ENCODE results near the gene IRF1.

The IRF1 gene

GRCh38 chr5:132461569-132462070 lies 29.0 kb downstream of the IRF1 start:
- no peak for DNase-seq (ENCODE audit: low read depth in 2 of 2)

DNA sequence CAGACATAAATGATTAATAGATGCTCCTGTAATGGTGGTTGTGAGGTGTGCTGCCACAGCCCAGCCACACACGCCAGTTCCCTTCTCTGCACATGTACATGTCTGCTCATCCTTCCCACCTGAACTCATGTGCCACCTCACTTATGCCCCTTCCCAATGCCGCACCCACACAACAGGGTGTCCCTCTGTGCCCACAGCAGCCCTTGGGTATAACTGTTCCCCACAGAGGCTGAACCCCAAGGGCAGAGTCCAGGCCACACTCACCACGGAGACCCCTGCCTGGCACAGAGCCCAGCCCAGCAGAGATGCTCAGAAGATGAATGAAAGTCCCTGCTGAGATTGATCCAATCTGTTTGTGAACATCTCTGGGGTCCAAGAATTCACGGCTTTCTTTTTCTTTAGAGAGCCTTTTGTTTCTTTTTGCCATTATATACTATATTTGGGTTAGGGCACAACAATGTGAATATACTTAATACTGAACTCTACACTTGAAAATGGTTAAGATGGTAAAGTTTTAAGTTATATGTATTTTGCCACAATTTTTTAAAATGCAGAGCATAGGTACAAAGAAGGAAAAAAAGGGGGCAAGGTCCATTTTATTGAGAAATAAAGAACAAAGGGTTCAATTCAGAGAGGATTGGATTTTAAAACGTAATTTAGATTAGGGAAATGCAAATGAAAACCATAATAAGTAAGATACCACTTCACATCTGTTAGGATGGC lies 29.6 kb downstream of the IRF1 start:
- no peak for DNase-seq (ENCODE audit: low read depth in 2 of 2)

DNA sequence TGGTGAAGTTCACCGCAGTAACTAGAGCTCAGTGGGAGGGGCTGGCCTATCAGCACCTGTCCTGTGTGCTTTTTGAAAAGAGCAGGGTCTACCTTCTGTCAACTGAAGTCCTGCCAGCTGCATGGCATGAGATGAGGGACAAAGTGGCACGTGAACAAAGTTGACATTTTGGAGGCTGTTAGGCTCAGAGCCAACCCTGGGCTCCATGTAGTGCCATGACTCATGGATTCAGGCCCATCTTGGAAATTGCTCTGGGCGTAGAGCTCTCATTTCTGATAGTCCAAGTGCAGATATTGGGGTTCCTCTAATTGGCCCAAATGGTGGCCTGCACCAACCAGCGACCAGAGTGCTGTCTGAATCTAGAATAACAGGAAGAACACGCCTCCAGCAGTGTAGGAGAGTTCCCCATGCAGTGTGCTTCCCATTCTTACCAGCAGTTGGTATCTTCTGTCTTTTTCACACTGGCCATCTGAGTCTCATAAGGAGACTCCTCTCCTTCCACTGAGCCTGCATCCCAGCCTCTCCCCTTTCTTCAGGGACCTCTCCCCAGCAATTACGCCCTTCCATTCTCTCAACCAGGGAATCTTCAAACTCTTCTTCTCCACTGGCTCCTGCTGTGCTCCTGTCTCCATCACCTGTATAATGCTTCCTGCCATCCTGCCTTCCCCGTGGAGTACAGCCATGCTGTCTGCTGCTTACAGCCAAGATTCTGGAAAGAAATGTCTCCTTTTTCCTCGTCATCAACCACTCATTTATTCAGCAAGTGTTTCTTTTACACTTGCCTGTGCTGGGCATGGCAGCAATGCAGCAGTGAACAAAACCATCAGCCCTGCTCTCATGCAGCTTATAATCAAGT lies 30.4 kb downstream of the IRF1 start:
- no peak for DNase-seq (ENCODE audit: low read depth in 2 of 2)

- DNase-seq (ENCODE audit: low read depth in 2 of 2): no peak
Measured at GRCh38 chr5:132459031-132459982, 31.3 kb downstream of the IRF1 start.

DNA sequence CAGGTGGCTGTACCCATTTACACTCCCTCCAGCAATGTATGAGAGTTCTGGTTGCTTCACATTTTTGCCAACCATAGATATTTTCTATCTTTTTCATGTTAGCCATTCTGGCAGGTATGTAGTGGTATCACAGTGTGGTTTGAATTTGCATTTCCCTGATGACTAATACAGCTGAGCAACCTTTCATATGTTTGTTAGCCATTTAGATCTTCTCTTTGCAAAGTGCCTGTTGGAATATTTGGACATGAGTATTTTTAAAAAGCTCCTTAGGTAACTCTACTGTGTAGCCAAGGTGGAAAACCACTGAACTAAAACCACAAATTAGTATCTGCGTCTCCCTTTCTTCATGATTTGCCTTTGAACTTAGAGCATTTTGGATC lies 31.9 kb downstream of the IRF1 start:
- no peak for DNase-seq (ENCODE audit: low read depth in 2 of 2)

- no peak for DNase-seq (ENCODE audit: low read depth in 2 of 2)
Measured at GRCh38 chr5:132458226-132458560, 32.4 kb downstream of the IRF1 start.

- no peak for DNase-seq (ENCODE audit: low read depth in 2 of 2)
Measured at GRCh38 chr5:132457371-132458225, 33.0 kb downstream of the IRF1 start.

GRCh38 chr5:132456987-132457361 lies 33.6 kb downstream of the IRF1 start:
- DNase-seq (ENCODE audit: low read depth in 2 of 2): no peak

DNA sequence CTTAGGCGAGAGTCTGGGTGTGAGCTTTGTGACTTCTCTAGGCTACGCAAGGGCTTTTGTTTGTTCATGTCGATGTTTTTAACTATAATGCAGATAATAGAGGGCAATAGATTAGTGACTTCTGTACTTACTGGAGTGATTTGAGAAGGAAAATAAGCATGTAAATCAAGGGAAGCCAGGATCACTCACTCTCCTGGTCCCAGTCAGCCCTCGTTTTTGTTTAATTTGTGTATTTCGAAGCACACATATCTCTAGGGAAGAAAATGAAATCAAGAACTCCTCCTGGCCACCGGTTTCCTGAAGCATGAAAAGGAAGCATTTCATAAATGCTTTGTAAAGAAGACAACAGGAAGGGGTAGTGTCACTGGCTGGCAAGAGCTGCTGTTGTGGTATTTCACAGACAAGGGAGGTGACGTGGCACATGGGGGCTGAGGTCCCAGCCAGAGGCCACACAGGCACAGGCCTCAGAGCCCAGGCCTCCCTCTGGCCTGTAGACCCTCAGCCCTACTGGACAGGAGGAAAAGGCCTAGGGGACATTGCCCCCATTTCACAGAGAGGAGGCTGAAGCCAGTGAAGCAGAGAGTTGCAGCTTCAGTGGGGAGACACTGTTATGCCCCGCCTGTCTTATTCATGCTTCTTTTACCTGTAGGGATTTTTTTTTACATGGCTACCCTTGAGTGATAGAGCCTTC lies 34.1 kb downstream of the IRF1 start:
- DNase-seq (ENCODE audit: low read depth in 2 of 2): no peak

GRCh38 chr5:132455614-132456115 lies 34.9 kb downstream of the IRF1 start:
- no peak for DNase-seq (ENCODE audit: low read depth in 2 of 2)

DNA sequence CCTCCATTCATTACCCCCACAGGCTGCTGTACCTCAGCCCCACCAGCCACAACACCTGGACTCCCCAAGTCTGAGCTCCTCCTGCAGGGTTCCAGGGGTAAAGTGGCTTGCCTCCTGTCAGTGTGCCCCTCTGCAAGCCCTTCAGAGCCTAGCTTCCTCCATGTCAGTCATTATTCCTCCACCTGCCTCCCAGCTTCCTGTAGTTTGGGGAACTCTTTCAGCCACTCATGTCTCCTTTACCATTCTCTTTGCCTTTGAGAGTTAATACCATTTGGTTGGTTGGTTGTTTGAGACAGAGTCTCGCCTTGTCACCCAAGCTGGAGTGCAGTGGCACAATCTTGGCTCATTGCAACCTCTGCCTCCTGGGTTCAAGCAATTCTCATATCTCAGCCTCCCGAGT lies 36.2 kb downstream of the IRF1 start:
- no peak for DNase-seq (ENCODE audit: low read depth in 2 of 2)

DNA sequence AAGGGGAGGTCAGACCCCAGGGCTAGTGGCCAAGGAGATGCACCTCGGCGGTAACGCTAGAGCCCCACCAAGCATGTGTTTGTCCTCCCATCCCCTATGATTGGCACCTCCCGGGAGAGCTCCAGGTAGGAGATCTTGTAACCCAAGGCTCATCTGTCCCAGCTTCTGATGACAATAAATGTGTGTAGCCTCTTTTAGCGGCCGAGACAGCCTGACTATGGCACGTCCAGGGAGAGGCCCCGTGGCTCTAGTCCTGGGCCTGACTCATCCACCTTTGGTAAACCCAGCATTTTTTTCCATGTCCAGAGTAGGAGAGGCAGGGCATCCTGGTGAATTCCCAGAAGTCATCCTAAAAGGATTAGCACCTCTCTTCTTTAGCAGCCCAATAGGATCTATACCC lies 39.2 kb downstream of the IRF1 start:
- no peak for DNase-seq (ENCODE audit: low read depth in 2 of 2)

DNA sequence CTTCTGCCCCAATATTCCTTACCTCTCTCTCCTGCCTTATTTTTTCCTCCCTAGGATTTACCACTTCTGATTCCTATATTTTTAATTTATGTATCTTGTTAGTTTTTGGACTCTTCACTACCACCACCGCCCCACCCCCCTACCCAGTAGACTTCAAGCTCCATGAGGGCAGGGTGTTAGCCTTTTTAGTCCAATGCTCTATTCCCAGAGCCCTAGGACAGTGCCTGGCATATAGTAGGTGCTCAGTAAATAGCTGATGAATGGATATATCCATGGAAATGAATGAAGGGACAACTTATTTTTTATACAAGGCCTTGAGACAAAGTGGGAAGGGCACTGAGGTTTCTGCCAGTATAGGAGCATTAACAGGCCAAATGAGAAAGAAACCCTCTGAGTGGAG lies 41.5 kb downstream of the IRF1 start:
- no peak for DNase-seq (ENCODE audit: low read depth in 2 of 2)

GRCh38 chr5:132447196-132447595 lies 43.4 kb downstream of the IRF1 start:
- no peak for DNase-seq (ENCODE audit: low read depth in 2 of 2)

DNA sequence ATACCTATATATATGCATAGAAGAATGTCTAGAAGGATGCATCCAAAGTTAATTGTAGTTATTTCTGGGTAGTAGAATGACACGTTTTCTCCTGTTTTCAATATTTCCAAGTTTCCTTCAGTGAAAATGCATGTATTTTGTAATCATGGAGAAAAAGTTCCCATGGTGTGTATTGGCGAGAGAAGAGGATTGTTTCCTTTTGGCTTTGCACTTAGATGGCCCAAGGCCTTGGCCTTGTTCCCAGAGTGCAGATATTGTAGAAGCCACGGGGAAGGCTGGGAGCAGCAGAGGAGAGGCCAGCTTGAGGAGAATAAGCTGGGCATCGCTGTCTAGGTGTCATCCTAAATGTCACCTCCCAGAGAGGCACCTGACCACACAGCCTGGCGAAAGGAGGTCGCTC lies 44.0 kb downstream of the IRF1 start:
- no peak for DNase-seq (ENCODE audit: low read depth in 2 of 2)

GRCh38 chr5:132445930-132446329 lies 44.6 kb downstream of the IRF1 start:
- no peak for DNase-seq (ENCODE audit: low read depth in 2 of 2)

DNA sequence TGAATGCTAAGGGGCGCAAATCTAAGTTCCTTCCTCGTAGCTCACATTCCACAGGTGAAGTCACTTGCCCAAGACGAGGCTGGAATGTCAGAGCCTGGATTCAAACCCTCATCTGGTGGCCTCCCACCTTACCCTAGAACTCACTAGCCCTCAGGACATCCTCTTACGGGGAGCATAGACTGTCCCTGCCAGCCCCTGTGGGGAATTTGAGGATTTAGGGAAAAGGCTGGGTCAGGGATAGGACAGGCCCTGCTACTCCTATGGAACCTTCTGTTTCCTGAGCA lies 45.0 kb downstream of the IRF1 start:
- DNase-seq (ENCODE audit: low read depth in 2 of 2): no peak

DNA sequence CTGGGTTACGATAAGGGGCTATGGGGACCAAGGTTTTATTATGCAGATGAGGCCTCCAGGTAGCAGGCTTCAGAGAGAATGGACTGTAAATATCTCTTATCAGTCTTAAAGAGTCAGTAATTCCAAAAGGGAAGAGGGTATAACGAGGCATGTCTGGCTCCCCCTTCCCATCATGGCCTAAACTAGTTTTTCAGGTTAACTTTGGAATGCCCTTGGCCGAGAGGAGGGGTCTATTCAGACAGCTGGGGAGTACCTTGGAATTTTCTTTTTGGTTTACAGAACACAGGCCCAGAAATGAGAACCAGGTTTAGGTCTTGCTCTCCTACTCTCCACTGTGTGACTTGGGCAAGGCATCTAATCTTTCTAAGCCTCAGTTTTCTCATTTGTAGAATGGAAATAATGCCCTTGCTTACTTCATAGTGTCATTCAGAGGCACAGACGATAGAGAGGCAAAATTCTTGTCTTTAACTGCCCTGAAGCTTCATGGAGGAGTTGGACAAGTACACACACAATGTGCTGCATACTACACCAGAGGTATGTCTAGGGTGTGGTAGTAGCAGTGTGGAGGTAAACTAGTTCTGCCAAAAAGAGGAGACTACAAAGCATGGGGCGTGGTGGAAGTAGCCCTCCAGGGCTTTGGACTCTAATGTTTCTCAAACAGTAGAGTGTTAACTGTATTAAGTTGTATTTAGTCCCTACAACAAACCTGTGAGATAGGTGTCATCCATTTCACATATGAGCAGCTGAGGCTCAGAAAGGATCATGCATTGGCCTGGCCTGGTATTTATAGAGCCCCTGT lies 45.5 kb downstream of the IRF1 start:
- no peak for DNase-seq (ENCODE audit: low read depth in 2 of 2)

DNA sequence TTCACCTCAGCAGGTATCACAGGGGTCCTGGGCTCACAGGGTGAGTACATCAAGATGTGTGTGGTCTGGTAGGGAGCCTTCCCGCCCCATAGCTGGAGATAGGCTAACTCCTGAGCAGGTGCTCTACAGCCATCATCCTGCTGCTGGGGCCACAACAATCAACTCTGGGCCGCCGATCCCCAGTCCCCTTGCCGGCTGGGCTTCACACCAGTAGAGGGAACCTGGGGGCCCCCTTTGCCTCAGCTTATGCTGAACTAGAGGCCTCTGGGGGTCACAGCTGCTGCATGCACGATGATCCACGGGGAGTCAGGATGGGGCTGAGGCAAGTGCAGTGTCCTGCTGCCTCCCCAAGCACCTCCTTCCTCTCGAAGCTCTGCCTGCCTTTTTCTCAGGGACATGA lies 46.5 kb downstream of the IRF1 start:
- no peak for DNase-seq (ENCODE audit: low read depth in 2 of 2)
